Heart right ventricle (tissue), 16 donors: ENCODE data around the gene RETREG2. TPM values are rescaled to one million over a fixed set of nuclear protein-coding genes. Genes with fewer than 3 reads are reported as not detected.

Source experiments
- ATAC-seq, 8 donors: fragments of 200-7000 bp; cut with Tn5 transposase; one replicate each; pipeline ENCODE4 v1.9.1; 2020; ENCODE audit warnings: mild to moderate bottlenecking in 8 of 8, moderate library complexity in 8 of 8, moderate number of reproducible peaks in 1 of 8
- DNase-seq, 2 donors: peaks; one replicate each; pipeline ENCODE4 v3.0.0-alpha.2; 2020
- H3K27ac ChIP-seq, 10 donors: fragments of 200-600 bp; sonication (generic) in 2 of 10; one replicate each; pipeline versions ENCODE4 v1.5.0 to v1.8.0; 2020 to 2022; ENCODE audit warnings: mild to moderate bottlenecking in 3 of 10
- H3K27me3 ChIP-seq, 7 donors: fragments of 200-600 bp; one replicate each; pipeline ENCODE4 v1.8.0; 2021 to 2022; ENCODE audit warnings: mild to moderate bottlenecking in 2 of 7
- H3K36me3 ChIP-seq, 9 donors: fragments of 200-600 bp; sonication (generic) in 1 of 9; one replicate each; pipeline versions ENCODE4 v1.5.0 to v1.8.0; 2020 to 2022; ENCODE audit warnings: mild to moderate bottlenecking in 2 of 9
- H3K4me1 ChIP-seq, 9 donors: fragments of 200-600 bp; sonication (generic) in 1 of 9; one replicate each; pipeline versions ENCODE4 v1.5.0 to v1.8.0; 2020 to 2022; ENCODE audit warnings: mild to moderate bottlenecking in 4 of 9
- H3K4me3 ChIP-seq, 10 donors: fragments of 200-600 bp; sonication (generic) in 2 of 10; one replicate each; pipeline versions ENCODE4 v1.5.0 to v1.8.0; 2020 to 2022; ENCODE audit warnings: mild to moderate bottlenecking in 7 of 10, moderate library complexity in 2 of 10
- H3K9me3 ChIP-seq, 11 donors: fragments of 200-600 bp in 10 of 11; sonication (generic) in 2 of 11; one replicate each; pipeline versions ENCODE4 v1.5.0 to v1.8.0; 2013 to 2022; ENCODE audit warnings: mild to moderate bottlenecking in 2 of 11, control low read depth in 1 of 11, moderate library complexity in 1 of 11
- CTCF ChIP-seq, 9 donors: fragments of 200-600 bp; sonication (generic) in 2 of 9; IDR thresholded peaks; one replicate each; pipeline versions ENCODE4 v1.5.0 to v1.8.0; 2021 to 2022; ENCODE audit warnings: antibody characterized with exemption in 9 of 9, mild to moderate bottlenecking in 5 of 9, moderate library complexity in 1 of 9
- WGBS, 2 donors: extraction: QIAGEN DNeasy Blood & Tissue Kit; methylation state at CpG; one replicate each; pipeline ENCODE4 v1.1.7; 2013; ENCODE audit warnings: inconsistent platforms in 1 of 2; 5-methylcytosine and 5-hydroxymethylcytosine counted together
- intact Hi-C, 10 donors: fragments of 100-400 bp; cut with DNase I; formaldehyde crosslinking; loops; one replicate each; pipeline versions ENCODE4 v1.11.1 to v1.14.2; 2022
- polyA plus RNA-seq, 2 donors: library from polyadenylated mRNA; stranded (reverse); fragments of 200-250 nt; gene quantifications; one replicate each; pipeline ENCODE4 v1.2.3, GENCODE V29; 2013
- total RNA-seq, 10 donors: library from RNA; stranded (reverse); fragmentation: NEBNext Ultra II Directional in 3 of 10; extraction: Animal tissue kit (Norgen Biotek cat#: 25700) in 3 of 10; gene quantifications; one replicate each; pipeline versions ENCODE4 v1.2.1 to v1.2.4, GENCODE V29; 2021 to 2023
- donor health status: Arrhythmogenic right ventricular cardiomyopathy.
- donor health status: ischemic (EF 13 %, LVEDD 7.1; RV severe dilation, severe dysfunction).
- donor health status: healthy with polysubstance abuse.
- donor health status: DM: no; HTN: yes; CAD: no.
- donor health status: DM: no; HTN: no; CAD: no.
- donor health status: ischemic (EF 25% LVEDD 6.9; RV normal size, moderate dysfunction).
- donor health status: ischemic (EF 25% LVEDD 5.7; RV mildly dilated, moderate dysfunction).
- donor health status: healthy.
- donor health status: DM: yes; HTN: yes; CAD: no.
- donor health status: Ischemic cardiomyopathy.
- donor health status: ischemic (EF 35%, LVEDD 5.7; RV mildly dilated, moderate dysfunction).
- donor health status: nonischemic (EF 11% LVEDD 7.7; RV severe dilation, severe dysfunction).
- donor health status: DM: yes; HTN: yes; CAD: no.
- donor health status: PGD.
- donor health status: ischemic (EF 29% LVEDD 5.4; RV normal size, mild dysfunction).
- donor health status: nonischemic (EF 23%, LVEDD 6.1; RV moderate dilation, normal function).

The RETREG2 gene
- total and polyA plus RNA-seq, 12 donors: 11.3 to 47.3 (median 30.6) TPM

GRCh38 chr2:219230059-219230540 is 52.0 kb downstream of the RETREG2 start:
- no peak for TF ChIP-seq CTCF (IDR thresholded peaks at IDR 0.05)
- peak in 5 of 8 donors; percentile 10 to 33 (median 17) for ATAC-seq
- Histone ChIP-seq H3K9me3 (no peaks in the 10 kb centered on the region), H3K4me3 (peak overlapping the region; percentile 73 to 91 (median 82)), H3K4me1 (peaks cover 15 to 49% (median 32%) of the 10 kb centered on the region in 9 donors), H3K27me3 (no peaks in the 10 kb centered on the region), H3K36me3 (peaks cover 4 to 65% (median 41%) of the 10 kb centered on the region in 9 donors), H3K27ac (peak overlapping the region; percentile 89 to 99 (median 96))
- DNase-seq: no peak
- 0% methylated on average over 24 of the region's 24 CpGs for WGBS, 2 donors
- intact Hi-C loops: no loop called here

- H3K27ac ChIP-seq: no peak overlapping the region
- no peaks in the 10 kb centered on the region for H3K27me3 ChIP-seq
- intact Hi-C loops: no loop called here
- TF ChIP-seq CTCF (IDR thresholded peaks at IDR 0.05): no peak
- DNase-seq (no peak), ATAC-seq (no peak)
- H3K4me1 ChIP-seq: peaks cover 7 to 29% (median 13%) of the 10 kb centered on the region in 9 donors
- peaks cover 8 to 82% (median 47%) of the 10 kb centered on the region in 9 donors for H3K36me3 ChIP-seq
- WGBS, 2 donors: 68 to 87% methylated on average over 3 of the region's 3 CpGs
- H3K9me3 ChIP-seq: no peaks in the 10 kb centered on the region
- H3K4me3 ChIP-seq: no peak overlapping the region
Measured at GRCh38 chr2:219234331-219234730, 56.3 kb downstream of the RETREG2 start.

Other genes with a start within 250 kb of the RETREG2 start
- under 1 TPM in 1 of 10 donors, not detected in 9; 0.09 TPM for gene CDK5R2, start 218.6 kb upstream of the RETREG2 start, total RNA-seq
- gene CDK5R2, start 218.6 kb upstream of the RETREG2 start, polyA plus RNA-seq: not detected
- not detected for gene FEV, start 193.1 kb upstream of the RETREG2 start, total RNA-seq
- not detected for gene FEV, start 193.1 kb upstream of the RETREG2 start, polyA plus RNA-seq
- gene CRYBA2, start 184.9 kb upstream of the RETREG2 start, total RNA-seq: not detected
- gene CRYBA2, start 184.9 kb upstream of the RETREG2 start, polyA plus RNA-seq: not detected
- not detected for gene CFAP65, start 136.8 kb upstream of the RETREG2 start, total RNA-seq
- gene CFAP65, start 136.8 kb upstream of the RETREG2 start, polyA plus RNA-seq: not detected
- gene IHH, start 117.4 kb upstream of the RETREG2 start, total RNA-seq: under 1 TPM in 1 of 10 donors, not detected in 9; 0.16 TPM
- gene IHH, start 117.4 kb upstream of the RETREG2 start, polyA plus RNA-seq: under 1 TPM in 1 of 2 donors, not detected in 1; 0.03 TPM
- gene NHEJ1, start 17.5 kb upstream of the RETREG2 start, total RNA-seq: 10 to 100 TPM in 1 of 10 donors, 1 to 10 TPM in 9; 4.7 to 12.0 (median 7.1) TPM
- 1 to 10 TPM; 3.8 to 9.6 TPM for gene NHEJ1, start 17.5 kb upstream of the RETREG2 start, polyA plus RNA-seq
- gene SLC23A3, start 8.2 kb upstream of the RETREG2 start, total RNA-seq: 1 to 10 TPM in 2 of 10 donors, under 1 TPM in 8; 0.30 to 2.1 (median 0.47) TPM
- gene SLC23A3, start 8.2 kb upstream of the RETREG2 start, polyA plus RNA-seq: 1 to 10 TPM in 1 of 2 donors, under 1 TPM in 1; 0.28 to 1.8 TPM
- 10 to 100 TPM; 52.5 to 80.6 (median 63.6) TPM for gene CNPPD1, start 1.4 kb upstream of the RETREG2 start, total RNA-seq
- 10 to 100 TPM; 35.5 to 84.7 TPM for gene CNPPD1, start 1.4 kb upstream of the RETREG2 start, polyA plus RNA-seq
- gene ZFAND2B, start 28.5 kb downstream of the RETREG2 start, total RNA-seq: 10 to 100 TPM; 11.5 to 19.2 (median 16.4) TPM
- 10 to 100 TPM; 22.1 to 40.8 TPM for gene ZFAND2B, start 28.5 kb downstream of the RETREG2 start, polyA plus RNA-seq
- gene ABCB6, start 40.7 kb downstream of the RETREG2 start, total RNA-seq: 10 to 100 TPM in 9 of 10 donors, 1 to 10 TPM in 1; 9.8 to 31.0 (median 14.8) TPM
- gene ABCB6, start 40.7 kb downstream of the RETREG2 start, polyA plus RNA-seq: 10 to 100 TPM; 31.0 to 34.0 TPM
- gene ATG9A, start 51.4 kb downstream of the RETREG2 start, total RNA-seq: 100 to 1,000 TPM in 1 of 10 donors, 10 to 100 TPM in 9; 64.5 to 103 (median 76.4) TPM
- 10 to 100 TPM; 14.1 to 79.4 TPM for gene ATG9A, start 51.4 kb downstream of the RETREG2 start, polyA plus RNA-seq
- gene ANKZF1, start 51.5 kb downstream of the RETREG2 start, total RNA-seq: 10 to 100 TPM; 16.4 to 36.8 (median 25.5) TPM
- gene ANKZF1, start 51.5 kb downstream of the RETREG2 start, polyA plus RNA-seq: 10 to 100 TPM; 12.7 to 44.7 TPM
- 1 to 10 TPM; 1.6 to 5.2 (median 2.6) TPM for gene GLB1L, start 67.2 kb downstream of the RETREG2 start, total RNA-seq
- 1 to 10 TPM; 1.5 to 2.1 TPM for gene GLB1L, start 67.2 kb downstream of the RETREG2 start, polyA plus RNA-seq
- 10 to 100 TPM; 14.6 to 23.1 (median 19.7) TPM for gene STK16, start 67.2 kb downstream of the RETREG2 start, total RNA-seq
- gene STK16, start 67.2 kb downstream of the RETREG2 start, polyA plus RNA-seq: 10 to 100 TPM; 12.9 to 26.7 TPM
- not detected for gene TUBA4B, start 75.0 kb downstream of the RETREG2 start, total RNA-seq
- gene TUBA4B, start 75.0 kb downstream of the RETREG2 start, polyA plus RNA-seq: not detected
- gene TUBA4A, start 75.6 kb downstream of the RETREG2 start, total RNA-seq: 100 to 1,000 TPM in 7 of 10 donors, 10 to 100 TPM in 3; 76.0 to 245 (median 145) TPM
- gene TUBA4A, start 75.6 kb downstream of the RETREG2 start, polyA plus RNA-seq: 100 to 1,000 TPM in 1 of 2 donors, 10 to 100 TPM in 1; 61.0 to 341 TPM
- gene DNAJB2, start 101.1 kb downstream of the RETREG2 start, total RNA-seq: 10 to 100 TPM; 55.6 to 87.6 (median 83.1) TPM
- 100 to 1,000 TPM in 1 of 2 donors, 10 to 100 TPM in 1; 76.9 to 148 TPM for gene DNAJB2, start 101.1 kb downstream of the RETREG2 start, polyA plus RNA-seq
- gene PTPRN, start 131.1 kb downstream of the RETREG2 start, total RNA-seq: under 1 TPM in 6 of 10 donors, not detected in 4; 0.26 to 0.51 (median 0.31) TPM
- under 1 TPM in 1 of 2 donors, not detected in 1; 0.09 TPM for gene PTPRN, start 131.1 kb downstream of the RETREG2 start, polyA plus RNA-seq
- gene RESP18, start 154.5 kb downstream of the RETREG2 start, total RNA-seq: not detected
- gene RESP18, start 154.5 kb downstream of the RETREG2 start, polyA plus RNA-seq: not detected
- gene DNPEP, start 209.6 kb downstream of the RETREG2 start, total RNA-seq: 100 to 1,000 TPM in 1 of 10 donors, 10 to 100 TPM in 9; 56.1 to 110 (median 74.0) TPM
- 10 to 100 TPM; 56.3 to 68.5 TPM for gene DNPEP, start 209.6 kb downstream of the RETREG2 start, polyA plus RNA-seq
- over 10,000 TPM; 12,560 to 18,019 (median 15,816) TPM for gene DES, start 240.1 kb downstream of the RETREG2 start, total RNA-seq
- over 10,000 TPM; 13,697 to 18,010 TPM for gene DES, start 240.1 kb downstream of the RETREG2 start, polyA plus RNA-seq